ENCODE data around the gene FRMD5.

FRMD5 gene

DNA sequence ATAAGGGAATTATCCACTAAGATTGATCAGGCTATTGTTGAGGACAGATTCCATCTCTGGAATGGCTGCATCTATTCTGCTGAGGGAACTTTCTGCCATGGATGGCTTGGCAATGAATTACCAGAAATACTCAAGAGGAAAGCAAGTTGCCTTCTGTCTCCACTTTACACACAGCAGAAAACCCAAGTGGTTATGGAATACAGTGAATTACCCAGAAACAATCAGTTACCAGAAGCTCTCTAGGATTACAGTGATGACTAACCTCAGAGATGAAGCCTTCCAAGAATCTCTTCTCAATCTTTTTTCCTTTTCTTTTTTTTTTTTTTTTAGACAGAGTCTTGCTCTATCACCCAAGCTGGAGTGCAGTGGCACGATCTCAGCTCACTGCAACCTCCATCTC, 185.0 kb downstream of the FRMD5 start:
- TF ChIP-seq, protein P1, sequence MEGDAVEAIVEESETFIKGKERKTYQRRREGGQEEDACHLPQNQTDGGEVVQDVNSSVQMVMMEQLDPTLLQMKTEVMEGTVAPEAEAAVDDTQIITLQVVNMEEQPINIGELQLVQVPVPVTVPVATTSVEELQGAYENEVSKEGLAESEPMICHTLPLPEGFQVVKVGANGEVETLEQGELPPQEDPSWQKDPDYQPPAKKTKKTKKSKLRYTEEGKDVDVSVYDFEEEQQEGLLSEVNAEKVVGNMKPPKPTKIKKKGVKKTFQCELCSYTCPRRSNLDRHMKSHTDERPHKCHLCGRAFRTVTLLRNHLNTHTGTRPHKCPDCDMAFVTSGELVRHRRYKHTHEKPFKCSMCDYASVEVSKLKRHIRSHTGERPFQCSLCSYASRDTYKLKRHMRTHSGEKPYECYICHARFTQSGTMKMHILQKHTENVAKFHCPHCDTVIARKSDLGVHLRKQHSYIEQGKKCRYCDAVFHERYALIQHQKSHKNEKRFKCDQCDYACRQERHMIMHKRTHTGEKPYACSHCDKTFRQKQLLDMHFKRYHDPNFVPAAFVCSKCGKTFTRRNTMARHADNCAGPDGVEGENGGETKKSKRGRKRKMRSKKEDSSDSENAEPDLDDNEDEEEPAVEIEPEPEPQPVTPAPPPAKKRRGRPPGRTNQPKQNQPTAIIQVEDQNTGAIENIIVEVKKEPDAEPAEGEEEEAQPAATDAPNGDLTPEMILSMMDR (IDR thresholded peaks at IDR 0.05; ENCODE audit: low read depth, low read length) = no peak
- peak; percentile 42 for DNase-seq (ENCODE audit: extremely low read depth, low read depth)

DNA sequence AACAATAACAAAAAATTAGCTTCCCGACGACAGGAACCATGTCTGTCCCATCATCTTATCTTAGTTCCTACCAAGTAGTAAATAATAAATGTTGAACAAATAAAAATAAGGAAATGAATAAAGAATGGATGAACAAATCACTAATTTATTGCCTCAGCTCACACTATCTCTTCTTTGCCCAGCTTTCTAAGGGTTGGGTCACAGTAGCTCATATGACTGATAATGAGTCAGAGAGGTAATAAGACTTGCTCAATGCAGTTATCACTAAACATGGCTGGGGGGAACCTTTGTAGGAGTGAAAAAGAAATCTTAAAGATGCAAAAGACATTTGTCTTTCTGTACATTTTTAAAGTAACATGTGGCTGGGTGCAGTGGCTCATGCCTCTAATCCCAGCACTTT, 186.0 kb downstream of the FRMD5 start:
- TF ChIP-seq, protein P1 (IDR thresholded peaks at IDR 0.05; ENCODE audit: low read depth, low read length) = no peak
- DNase-seq (ENCODE audit: extremely low read depth, low read depth) = no peak

DNA sequence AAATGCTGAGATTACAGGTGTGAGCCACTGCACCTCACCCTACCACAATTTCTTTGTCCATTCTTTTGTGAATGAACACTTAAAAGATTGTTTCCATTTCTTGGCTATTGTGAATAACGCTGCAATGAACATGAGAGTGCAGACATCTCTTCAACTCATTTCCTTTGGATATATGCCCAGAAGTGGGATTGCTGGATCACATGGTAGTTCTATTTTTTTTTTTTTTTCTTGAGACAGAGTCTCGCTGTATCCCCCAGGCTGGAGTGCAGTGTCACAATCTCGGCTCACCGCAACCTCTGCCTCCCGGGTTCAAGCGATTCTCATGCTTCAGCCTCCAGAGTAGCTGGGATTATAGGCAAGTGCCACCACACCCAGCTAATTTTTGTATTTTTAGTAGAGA, 194.8 kb downstream of the FRMD5 start:
- DNase-seq (ENCODE audit: extremely low read depth, low read depth) = peak; percentile 50

DNA sequence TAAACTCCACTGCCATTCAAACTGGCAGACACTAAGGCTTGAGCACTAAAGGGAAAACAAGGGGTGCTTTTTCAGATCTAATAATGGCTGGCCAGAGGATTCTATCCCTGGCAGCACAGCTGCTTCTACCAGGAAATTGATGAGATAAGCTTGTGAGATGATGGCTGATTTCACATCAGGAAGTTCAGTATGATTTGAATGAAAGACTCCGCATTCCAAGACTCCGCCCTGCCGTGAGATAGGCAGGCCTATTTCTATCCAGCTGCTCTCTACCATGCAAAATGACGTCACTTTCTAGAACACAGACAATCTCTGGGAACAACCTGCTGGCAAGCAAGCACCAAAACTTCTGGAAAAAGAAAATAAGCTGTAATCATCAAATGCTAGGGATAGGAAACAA, 196.5 kb downstream of the FRMD5 start:
- DNase-seq (ENCODE audit: extremely low read depth, low read depth) = peak; percentile 47
- TF ChIP-seq, protein P1 (IDR thresholded peaks at IDR 0.05; ENCODE audit: low read depth, low read length) = no peak

DNA sequence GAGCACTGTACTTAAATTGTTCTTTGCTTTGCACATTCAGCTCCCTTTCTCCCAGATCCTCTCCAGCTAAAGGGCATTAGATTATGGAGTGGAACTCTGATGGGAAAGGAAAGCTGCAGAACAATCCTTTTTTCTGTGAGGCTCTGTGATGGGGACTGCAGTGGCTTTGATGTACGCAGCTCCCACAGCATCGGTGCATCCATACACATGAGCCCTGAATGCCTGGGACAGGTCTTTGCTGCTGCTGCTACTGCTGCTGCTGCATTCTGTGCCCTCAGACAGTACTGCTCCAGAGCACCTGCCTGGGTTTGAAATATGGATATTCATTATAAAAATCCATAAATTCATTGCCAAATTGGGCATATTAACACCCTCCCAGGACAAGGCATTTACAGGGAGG, 203.9 kb downstream of the FRMD5 start:
- TF ChIP-seq, protein P1 (IDR thresholded peaks at IDR 0.05; ENCODE audit: low read depth, low read length) = no peak
- DNase-seq (ENCODE audit: extremely low read depth, low read depth) = no peak

DNA sequence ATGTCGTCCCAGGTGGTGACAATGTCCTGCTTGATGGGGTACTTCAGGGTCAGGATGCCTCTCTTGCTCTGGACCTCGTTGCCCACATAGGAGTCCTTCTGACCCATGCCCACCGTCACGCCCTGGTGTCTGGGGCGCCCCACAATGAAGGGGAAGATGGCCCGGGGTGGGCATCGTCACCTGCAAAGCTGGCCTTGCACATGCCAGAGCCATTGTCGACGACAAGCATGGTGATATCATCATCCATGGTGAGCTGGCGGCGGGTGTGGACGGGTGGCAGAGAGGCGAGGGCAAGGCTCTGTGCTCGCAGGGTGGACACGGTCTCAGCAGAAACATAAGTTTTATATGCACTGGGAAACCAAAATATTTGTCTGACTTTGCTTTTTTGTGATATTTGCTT, 205.1 kb downstream of the FRMD5 start:
- no peak for DNase-seq (ENCODE audit: extremely low read depth, low read depth)
- TF ChIP-seq, protein P1 (IDR thresholded peaks at IDR 0.05; ENCODE audit: low read depth, low read length) = no peak

DNA sequence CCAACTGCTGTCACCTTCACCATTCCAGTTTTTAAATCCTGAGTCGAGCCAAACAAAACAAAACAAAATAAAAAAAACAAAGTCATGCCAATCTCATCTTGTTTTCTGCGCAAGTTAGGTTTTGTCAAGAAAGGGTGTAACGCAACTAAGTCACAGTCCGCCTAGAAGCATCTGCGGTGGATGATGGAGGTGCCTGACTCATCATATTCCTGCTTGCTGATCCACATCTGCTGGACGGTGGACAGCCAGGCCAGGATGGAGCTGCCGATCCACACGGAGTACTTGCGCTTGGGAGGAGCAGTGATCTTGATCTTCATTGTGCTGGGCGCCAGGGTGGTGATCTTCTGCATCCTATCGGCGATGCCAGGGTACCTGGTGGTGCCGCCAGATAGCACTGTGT, 206.2 kb downstream of the FRMD5 start:
- TF ChIP-seq, protein P1 (IDR thresholded peaks at IDR 0.05; ENCODE audit: low read depth, low read length) = no peak

DNA sequence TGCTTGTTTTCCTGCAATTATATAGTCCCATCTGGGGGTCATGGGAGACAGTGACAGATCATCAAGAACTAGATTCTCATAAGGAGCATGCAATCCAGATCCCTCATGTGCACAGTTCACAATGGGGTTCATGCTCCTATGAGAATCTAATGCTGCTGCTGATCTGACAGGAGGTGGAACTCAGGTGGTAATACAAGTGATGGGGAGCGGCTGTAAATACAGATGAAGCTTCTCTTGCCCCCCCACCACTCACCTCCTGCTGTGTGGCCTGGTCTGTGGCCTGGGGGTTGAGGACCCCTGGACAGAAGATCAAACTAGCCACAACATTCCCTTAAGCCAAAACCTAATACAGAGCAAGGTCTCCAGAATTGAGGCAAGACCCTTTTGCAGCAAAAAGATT, 207.1 kb downstream of the FRMD5 start:
- no peak for DNase-seq (ENCODE audit: extremely low read depth, low read depth)
- TF ChIP-seq, protein P1 (IDR thresholded peaks at IDR 0.05; ENCODE audit: low read depth, low read length) = no peak

More for the DNA sequence above, 206.2 kb downstream of the FRMD5 start:
- no peak for DNase-seq (ENCODE audit: extremely low read depth, low read depth)

Measured in AG09319 (cell line).